NCI-H1417 treated with DMSO at 0.1 percent for 48 hours (cell line): ENCODE measurements around the gene ITPR1.

Experiments
- DNase-seq: peaks from one replicate; lab custom pipeline; 2025; lab: John Stamatoyannopoulos, UW

Gene ITPR1

GRCh38 chr3:4720316-4721075, 227.3 kb downstream of the ITPR1 start:
- DNase-seq = no peak

DNA sequence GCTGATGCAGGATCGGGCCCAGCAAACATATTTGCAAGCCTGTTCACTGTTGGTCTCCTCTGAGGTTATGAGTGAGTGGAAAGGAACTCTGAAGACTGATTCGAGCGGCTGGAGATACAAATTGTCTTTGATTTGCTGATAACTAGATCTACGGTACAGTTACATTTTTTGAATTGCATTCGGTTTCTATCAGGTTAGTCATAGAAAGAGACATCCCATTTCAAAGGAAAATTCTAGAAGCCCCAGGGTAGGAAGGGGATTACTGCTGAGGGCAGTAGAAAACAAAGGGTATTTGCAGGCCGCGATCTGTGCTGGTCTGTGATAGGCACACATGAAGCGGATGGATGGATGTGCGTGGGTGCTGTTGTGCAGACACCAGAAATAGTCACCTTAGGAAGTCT, 228.4 kb downstream of the ITPR1 start:
- DNase-seq = no peak

- no peak for DNase-seq
Measured at GRCh38 chr3:4722103-4722502, 229.0 kb downstream of the ITPR1 start.

DNA sequence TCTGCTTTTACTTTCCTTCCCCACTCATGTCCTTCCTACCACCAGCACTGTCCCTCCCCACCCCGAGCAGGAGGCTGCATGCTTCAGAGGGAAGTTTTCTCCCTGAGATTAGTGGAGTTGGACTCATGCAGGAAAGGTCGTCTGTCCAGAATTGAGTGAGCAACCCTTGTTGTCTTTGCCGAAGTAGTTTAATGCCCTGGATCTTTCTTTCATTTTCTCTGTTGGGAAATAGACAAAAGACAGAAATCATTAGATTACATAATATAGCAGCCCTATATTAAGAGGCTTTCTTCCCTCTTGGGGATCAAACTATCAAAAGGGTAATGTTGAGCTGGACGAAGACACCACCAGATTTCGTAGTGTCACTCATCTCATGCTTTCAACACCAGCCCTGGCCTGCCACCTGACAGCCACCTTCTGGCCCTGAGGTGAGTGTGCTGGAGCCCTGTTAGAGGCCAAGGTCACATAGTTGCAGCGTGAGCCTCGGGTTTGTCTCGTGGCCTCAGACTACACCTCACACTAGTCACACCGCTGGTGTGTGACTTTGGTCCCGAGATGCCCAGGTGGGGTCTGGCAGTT, 231.0 kb downstream of the ITPR1 start:
- no peak for DNase-seq

DNA sequence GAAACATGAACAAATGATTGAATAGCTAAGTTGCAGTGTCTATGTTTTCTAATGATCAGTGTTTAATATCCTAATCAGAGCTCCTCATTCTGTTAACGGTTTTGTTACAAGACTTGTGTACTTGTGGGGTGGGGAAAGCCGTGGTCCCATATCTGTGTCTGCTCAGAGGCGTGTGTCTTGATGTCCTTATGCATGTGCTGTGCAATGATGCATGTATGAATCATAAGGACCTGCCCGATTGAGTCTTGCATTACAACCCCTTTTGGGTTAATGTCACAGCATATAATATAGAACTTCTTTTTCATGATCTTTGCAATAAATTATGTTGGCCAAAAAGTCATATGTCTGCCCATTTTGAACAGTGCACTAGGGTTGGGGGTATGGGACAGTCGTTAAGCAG, 233.4 kb downstream of the ITPR1 start:
- no peak for DNase-seq

DNA sequence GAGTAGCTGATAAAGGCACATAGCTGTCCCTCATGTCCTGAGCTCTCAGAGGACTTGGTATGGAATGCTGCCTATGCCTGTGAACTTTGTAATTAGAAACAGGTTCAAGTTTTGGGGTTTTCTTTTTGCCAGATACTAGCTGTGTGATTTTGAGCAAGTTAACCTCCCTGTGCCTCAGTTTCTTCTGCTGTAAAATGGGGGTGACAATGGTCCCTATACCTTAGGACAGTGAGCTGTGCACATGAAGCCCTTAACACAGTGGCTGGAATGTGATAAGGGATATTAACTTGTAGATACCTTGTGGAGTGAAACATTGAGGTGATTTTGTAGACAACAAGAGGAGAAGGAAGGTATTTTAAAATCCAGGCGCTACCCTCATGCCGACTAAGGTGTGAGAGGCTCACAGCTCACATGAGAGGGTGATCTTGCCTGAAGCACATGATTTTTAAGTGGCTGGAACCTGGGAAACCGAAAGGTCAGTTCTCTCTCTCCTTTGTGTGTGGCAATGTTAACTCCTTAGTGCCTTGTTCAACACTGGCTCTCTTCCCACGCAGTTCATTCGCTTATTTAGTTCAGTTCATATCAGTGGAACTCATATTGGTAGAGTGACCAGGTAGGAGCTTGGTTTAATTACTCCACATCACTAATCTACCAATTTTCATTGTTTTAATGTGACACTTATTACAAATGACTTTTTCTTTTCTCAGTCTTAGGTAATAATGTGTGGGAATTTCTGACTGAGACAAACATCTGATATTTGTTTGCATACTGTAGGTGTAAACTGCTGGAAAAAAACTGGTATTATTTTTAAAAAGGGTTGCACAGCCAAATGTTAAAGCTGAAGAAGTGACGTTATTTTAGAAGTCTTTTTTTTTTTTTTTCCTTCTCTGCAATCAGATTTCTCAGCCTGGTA, 236.2 kb downstream of the ITPR1 start:
- no peak for DNase-seq

DNA sequence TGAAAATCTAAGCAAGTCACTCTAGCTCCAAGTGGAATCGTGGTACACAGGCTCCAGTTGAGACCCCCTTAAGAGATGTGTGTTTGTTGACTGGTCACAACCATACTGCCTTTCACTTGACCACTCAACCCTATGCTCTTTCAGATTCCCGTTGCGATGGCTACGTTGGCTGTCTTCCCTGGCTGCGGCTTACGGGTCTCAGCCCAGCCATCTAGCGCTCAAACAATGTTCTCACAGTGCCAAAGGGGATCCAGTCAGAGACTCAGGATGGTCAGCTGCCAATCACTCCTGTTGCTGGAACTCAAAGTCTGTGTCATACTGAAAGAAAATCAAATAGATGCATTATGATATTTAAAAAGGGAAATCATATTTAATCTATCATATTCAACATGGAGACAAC, 237.6 kb downstream of the ITPR1 start:
- no peak for DNase-seq

DNA sequence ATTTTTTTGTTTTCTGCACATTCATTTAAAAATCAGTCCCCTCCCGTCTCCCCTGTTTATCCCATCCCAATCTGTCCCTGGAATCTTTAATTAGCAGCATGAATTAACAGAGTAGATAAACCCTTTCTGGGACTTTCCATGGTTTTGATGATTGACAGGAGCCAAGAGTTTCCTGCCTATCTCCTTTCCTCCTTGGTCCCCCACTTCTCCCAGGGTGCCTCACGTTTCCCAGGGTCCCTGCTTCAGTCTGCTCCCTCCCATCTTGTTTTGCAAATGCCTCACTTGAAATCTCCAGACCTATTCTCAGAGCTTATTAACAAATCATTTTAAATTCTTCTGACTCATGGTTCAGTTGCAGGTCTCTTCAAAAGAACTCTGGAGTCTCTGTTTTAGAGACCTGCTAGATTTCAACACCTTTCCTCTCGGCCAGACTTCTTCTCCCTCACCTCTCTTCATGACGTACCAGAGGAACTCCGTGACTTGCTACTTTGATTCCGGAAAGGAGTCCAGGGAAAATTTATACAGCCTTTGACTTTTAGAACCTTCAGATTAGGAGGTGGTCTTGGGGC, 238.5 kb downstream of the ITPR1 start:
- no peak for DNase-seq

GRCh38 chr3:4732925-4733324, 239.8 kb downstream of the ITPR1 start:
- no peak for DNase-seq

- peak; percentile 42 for DNase-seq
Measured at GRCh38 chr3:4734454-4734853, 241.3 kb downstream of the ITPR1 start.

DNA sequence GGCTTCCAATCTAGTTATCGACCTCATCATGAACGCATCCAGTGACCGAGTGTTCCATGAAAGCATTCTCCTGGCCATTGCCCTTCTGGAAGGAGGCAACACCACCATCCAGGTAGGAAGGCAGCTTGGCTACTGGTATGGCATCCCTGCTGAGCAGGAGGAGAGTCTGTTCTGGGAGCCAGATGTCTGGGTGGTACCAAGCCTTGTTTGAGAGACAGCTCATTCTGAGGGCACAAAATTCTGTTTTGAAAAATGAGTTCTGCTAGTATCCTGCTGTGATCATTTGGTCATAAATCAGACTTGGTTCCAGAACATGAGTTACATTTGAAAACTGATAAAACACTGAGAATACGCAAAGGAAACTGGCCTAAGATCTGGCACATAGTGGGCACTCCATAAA, 242.1 kb downstream of the ITPR1 start:
- no peak for DNase-seq

DNA sequence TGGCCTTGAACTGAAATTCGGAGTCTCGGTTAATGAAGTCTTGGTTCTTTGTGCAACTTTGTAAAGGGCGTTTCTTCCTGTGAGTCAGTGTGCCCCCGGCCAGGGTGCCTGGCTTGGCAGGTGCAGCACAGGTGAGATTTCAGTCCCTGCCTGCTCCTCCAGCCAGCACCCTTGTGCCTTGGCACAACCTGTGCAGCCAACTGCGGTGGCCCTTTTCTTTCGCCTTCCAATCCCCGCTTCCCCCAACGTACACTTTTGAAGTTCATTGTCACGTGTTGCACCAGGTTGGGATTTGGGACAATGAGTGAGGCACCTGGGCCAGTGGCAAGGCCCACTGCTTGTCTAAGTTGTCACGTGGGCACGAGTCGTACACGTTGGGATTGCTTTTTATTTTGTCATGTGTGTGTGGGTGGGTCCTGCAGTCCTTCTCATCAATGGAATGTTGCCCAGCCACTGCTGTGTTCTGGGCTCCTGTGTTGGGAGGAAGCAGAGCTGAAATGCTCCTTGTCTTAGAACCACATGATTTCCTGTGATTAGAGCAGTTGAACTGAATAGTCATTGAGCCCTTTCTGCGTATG, 243.2 kb downstream of the ITPR1 start:
- DNase-seq = no peak

- no peak for DNase-seq
Measured at GRCh38 chr3:4738737-4739274, 245.7 kb downstream of the ITPR1 start.

DNA sequence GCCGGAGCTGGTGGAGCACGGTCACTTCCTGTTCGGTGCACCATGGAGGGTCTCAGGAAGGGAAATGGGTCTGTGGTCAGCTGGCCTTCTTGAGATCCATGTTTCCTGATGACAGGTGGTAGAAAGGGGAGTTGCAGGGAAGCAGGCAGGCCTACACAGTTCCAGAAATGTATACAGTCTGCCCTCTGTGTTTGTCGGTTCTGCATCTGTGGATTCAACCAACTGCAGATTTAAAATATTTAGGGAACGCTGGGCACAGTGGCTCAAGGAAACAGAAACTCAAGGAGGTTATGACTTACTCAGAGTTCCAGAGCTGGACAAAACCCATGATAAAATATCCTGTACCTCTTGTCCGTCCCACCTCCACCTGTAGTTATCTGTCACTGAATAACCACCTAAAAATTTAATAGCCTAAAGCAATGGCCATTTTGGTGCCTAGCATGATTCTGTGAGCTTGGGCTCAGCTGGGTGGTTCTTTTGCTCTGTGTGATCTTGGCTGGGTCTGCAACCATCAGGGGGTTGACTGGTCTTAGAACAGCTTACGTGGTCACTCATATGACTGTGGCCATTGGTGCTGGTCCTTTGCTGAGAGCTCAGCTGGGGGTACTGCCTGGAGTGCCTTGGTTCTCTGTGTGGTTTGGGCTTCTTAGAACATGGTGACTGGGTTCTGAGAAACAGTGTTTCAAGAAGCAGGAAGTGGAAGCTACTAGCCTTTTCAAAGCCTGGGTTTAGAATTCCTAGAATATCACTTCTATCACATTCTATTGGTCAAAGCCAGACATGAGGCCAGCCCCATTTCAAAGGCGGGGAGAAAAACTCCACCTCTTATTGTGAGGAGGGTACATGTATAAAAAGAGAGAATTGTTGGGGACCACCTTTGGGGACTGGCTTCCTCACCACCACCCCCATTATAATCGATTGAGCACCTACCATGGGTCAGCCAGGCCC, 246.4 kb downstream of the ITPR1 start:
- DNase-seq = no peak

DNA sequence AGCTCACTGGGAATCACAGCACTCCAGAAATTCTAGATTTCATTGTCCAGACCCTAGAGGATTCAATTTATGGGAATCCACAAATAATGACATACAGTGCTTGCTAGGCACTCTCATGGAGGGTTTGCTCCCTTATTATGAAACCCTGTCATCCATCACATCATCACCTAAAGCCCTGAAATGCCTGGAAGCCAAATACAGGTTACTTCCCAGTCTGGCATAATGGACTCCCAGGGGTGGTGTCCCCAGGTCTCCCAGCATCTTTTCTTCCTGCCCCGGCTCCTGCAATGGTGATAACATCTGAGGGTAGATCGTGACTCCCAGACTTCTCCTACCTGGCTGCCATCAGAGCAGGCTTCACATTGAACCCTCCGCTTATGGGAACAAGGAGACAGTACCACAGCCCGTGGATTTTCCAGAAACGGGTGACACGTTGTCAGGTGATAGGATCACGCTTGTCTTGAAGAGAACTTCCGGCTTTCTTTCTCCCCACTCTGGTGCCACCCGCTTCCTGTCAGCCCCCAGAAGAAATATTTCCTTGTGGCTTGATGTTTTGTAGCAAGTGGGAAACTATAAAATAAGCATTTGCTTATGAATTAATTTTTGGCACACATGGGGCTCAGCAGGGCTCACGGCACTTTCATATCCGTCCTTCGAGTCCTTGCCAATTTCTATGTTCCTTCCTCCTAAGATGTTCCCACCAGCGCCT, 247.4 kb downstream of the ITPR1 start:
- no peak for DNase-seq

- no peak for DNase-seq
Measured at GRCh38 chr3:4741106-4741403, 247.9 kb downstream of the ITPR1 start.

DNA sequence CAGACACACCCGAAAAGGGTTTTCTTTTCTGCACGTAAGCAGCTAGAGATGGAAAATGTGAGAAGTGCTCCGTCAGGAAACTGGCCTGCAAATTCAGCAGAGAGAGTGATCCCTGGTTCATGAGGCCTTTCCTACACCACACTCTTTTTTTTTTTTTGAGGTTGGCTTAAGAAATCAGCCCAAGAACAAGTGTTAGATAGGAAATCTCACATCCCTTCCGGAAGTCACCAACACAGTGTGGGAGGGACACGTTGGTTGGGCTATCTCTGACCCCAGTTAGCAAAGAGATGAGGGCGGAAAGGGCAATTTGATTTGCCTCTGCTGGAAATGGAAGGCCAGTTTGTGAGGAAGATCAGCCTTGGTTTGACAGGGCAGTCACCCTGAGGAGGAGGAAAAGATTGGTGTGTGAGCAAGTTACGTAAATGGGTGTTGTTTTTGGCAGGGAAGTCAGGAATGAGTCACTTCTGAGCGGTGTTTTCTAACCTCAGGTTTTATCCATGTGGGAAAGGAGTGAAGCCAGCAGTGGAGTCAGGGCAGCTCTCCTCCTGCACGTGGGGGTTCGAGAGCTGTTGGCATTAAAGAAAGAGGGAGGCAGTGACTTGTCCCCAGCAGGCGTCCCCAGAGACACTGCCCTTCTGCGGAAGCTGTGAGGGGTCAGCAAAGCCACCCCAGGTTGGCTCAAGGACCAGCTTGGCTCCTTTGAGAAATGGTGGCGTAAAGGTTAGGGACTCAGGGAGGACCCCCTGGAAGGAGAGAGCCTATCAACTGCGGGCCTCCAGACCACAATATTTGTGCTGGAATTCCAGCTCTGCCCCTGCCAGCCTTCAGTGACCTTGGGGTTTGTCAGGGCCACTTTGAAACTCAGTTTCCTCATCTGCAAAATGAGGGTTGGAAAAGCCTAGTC, 248.5 kb downstream of the ITPR1 start:
- no peak for DNase-seq

DNA sequence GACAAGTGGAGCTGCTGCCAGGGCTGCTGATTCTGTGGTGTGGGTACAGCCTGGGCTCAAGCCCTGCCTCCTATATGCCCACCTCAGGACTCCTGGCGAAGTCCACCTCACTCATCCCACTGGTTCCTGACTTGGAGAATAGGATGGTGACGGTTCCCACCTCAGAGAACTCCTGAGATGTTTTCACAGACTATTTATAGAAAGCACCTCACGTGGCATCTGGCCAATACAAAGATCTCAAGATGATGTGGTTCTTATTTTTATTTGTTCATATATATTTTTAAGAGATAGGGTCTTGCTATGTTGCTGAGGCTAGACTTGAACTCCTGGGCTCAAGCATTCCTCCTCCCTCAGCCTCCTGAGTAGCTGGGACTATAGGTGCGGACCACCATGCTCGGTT, 249.2 kb downstream of the ITPR1 start:
- no peak for DNase-seq

- DNase-seq = no peak
Measured at GRCh38 chr3:4743371-4743770, 250.2 kb downstream of the ITPR1 start.
